ENCODE results near the gene TRIP13. TPM values are rescaled to one million over a fixed set of nuclear protein-coding genes. Genes with fewer than 3 reads are reported as not detected.

TRIP13 gene
- total and polyA plus RNA-seq, 10 of the 15 experiments (the other 5 are each of a cell fraction or from before 2014, with no cell fraction given): 15.1 to 64.9 (median 32.2) TPM

DNA sequence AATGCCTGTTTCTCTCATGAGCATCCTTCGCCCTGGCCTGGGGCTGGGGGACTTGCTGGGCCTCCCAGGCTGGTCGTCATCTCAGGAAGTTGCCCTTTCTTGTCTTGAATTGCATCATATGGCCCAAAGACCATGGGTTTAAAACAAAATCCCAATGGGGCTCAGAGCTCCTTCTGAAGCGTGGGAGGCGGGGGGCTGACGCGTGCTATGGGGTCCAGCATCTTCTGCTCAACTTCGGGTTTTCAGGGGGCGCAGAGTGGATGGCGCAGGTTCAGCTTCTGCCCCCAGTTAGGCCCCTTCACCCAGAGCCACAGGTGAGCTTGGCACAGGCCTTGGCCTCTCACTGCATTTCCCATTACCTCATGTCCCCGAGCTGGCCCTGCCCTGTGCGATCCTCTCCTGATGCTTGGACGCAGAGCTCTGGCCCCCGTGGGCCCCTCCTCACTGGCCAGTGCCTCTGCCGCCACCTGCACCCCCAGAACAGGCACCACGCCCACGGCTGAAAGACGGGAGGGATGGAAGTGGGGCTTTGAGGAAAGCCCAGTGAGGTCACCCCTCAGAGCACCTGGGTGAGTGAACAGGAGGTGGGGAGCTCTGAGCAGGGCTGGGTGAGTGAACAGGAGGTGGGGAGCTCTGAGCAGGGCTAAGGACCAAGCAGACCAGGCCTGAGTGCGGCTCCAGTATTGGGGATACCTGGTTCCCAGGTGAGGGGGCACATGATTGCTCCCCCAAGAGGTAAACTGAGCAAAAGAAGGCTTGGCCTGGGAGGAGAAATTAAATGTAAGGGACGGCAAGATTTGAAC, 56.0 kb downstream of the TRIP13 start (continued):
- TF ChIP-seq SREBF1 (IDR thresholded peaks at IDR 0.05; ENCODE audit: low read length) (no peak), YBX1 (IDR thresholded peaks at IDR 0.05) (no peak), CHD4 (IDR thresholded peaks at IDR 0.05) (no peak)
- TF ChIP-seq, protein P1, sequence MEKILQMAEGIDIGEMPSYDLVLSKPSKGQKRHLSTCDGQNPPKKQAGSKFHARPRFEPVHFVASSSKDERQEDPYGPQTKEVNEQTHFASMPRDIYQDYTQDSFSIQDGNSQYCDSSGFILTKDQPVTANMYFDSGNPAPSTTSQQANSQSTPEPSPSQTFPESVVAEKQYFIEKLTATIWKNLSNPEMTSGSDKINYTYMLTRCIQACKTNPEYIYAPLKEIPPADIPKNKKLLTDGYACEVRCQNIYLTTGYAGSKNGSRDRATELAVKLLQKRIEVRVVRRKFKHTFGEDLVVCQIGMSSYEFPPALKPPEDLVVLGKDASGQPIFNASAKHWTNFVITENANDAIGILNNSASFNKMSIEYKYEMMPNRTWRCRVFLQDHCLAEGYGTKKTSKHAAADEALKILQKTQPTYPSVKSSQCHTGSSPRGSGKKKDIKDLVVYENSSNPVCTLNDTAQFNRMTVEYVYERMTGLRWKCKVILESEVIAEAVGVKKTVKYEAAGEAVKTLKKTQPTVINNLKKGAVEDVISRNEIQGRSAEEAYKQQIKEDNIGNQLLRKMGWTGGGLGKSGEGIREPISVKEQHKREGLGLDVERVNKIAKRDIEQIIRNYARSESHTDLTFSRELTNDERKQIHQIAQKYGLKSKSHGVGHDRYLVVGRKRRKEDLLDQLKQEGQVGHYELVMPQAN (conservative IDR thresholded peaks at IDR 0.05): no peak
- TF ChIP-seq, protein P2, sequence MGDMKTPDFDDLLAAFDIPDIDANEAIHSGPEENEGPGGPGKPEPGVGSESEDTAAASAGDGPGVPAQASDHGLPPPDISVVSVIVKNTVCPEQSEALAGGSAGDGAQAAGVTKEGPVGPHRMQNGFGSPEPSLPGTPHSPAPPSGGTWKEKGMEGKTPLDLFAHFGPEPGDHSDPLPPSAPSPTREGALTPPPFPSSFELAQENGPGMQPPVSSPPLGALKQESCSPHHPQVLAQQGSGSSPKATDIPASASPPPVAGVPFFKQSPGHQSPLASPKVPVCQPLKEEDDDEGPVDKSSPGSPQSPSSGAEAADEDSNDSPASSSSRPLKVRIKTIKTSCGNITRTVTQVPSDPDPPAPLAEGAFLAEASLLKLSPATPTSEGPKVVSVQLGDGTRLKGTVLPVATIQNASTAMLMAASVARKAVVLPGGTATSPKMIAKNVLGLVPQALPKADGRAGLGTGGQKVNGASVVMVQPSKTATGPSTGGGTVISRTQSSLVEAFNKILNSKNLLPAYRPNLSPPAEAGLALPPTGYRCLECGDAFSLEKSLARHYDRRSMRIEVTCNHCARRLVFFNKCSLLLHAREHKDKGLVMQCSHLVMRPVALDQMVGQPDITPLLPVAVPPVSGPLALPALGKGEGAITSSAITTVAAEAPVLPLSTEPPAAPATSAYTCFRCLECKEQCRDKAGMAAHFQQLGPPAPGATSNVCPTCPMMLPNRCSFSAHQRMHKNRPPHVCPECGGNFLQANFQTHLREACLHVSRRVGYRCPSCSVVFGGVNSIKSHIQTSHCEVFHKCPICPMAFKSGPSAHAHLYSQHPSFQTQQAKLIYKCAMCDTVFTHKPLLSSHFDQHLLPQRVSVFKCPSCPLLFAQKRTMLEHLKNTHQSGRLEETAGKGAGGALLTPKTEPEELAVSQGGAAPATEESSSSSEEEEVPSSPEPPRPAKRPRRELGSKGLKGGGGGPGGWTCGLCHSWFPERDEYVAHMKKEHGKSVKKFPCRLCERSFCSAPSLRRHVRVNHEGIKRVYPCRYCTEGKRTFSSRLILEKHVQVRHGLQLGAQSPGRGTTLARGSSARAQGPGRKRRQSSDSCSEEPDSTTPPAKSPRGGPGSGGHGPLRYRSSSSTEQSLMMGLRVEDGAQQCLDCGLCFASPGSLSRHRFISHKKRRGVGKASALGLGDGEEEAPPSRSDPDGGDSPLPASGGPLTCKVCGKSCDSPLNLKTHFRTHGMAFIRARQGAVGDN (IDR thresholded peaks at IDR 0.05): no peak

DNA sequence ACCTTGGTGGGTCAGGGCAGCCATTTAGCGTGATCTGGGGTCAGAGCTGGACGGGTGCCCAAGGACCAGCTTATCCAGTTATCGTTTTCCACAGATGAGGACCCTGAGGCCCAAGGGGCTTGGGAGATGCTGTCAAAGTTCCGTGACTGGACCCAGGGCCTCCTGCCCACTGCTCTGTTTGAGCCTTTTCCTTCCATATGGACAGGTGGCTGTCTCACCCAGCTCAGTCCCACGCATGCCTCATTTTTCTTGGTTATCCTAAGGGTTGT, 56.5 kb downstream of the TRIP13 start:
- intact Hi-C loops (cut with micrococcal nuclease; ENCODE audit: unreplicated experiment): no loop called here
- no peak overlapping the region for H3K4me3 ChIP-seq
- no peak for ATAC-seq
- no peak for DNase-seq (ENCODE audit: low read depth, low spot score)
- no peaks in the 10 kb centered on the region for H3K79me2 ChIP-seq (ENCODE audit: control insufficient read depth, insufficient read depth, low read length)
- peaks cover 3 to 5% of the 10 kb centered on the region in 2 experiments; a peak in 2 of 4 replicates for H3K27me3 ChIP-seq (replicated peaks in 1 of 2; ENCODE audit: control insufficient read depth in 2 of 2, insufficient read depth in 2 of 2, low read length in 1 of 2)
- no peak overlapping the region for H3K4me2 ChIP-seq (ENCODE audit: control insufficient read depth, insufficient read depth)
- no peaks in the 10 kb centered on the region; the same call in 1 of the 2 replicates for H3K4me1 ChIP-seq (ENCODE audit: control insufficient read depth, insufficient read depth, low read length)
- POLR2A ChIA-PET: no interaction called here
- RAD21 ChIA-PET (ENCODE audit: unreplicated experiment): interaction anchor here (1.1 kb wide), 1 partner anchor 26 kb away, joined by 3 read pairs; no protein-coding TSS in a partner anchor
- TF ChIP-seq SMARCA5 (IDR thresholded peaks at IDR 0.05) (no peak), PAX8 (IDR thresholded peaks at IDR 0.05) (no peak), ATF7 (IDR thresholded peaks at IDR 0.05; ENCODE audit: low read depth) (no peak), IKZF2 (IDR thresholded peaks at IDR 0.05) (no peak)
- TF ChIP-seq, protein P3, sequence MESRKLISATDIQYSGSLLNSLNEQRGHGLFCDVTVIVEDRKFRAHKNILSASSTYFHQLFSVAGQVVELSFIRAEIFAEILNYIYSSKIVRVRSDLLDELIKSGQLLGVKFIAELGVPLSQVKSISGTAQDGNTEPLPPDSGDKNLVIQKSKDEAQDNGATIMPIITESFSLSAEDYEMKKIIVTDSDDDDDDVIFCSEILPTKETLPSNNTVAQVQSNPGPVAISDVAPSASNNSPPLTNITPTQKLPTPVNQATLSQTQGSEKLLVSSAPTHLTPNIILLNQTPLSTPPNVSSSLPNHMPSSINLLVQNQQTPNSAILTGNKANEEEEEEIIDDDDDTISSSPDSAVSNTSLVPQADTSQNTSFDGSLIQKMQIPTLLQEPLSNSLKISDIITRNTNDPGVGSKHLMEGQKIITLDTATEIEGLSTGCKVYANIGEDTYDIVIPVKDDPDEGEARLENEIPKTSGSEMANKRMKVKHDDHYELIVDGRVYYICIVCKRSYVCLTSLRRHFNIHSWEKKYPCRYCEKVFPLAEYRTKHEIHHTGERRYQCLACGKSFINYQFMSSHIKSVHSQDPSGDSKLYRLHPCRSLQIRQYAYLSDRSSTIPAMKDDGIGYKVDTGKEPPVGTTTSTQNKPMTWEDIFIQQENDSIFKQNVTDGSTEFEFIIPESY (IDR thresholded peaks at IDR 0.05): no peak
- in situ Hi-C loops (cut with MboI): no loop called here
- 18% methylated on average over 5 of the region's 5 CpGs for WGBS (ENCODE audit: insufficient coverage, insufficient replicate concordance, low lambda C conversion rate, missing lambda C conversion rate)
- CTCF ChIA-PET: interaction anchor here (1.4 to 1.7 kb wide), 3 partner anchors 14 to 25 kb away, joined by 4 read pairs; no protein-coding TSS in a partner anchor
- no peak overlapping the region for H3K27ac ChIP-seq (ENCODE audit: control insufficient read depth, insufficient read depth)
- BruUV-seq (replicated peaks): no TSS peak
- H4K20me1 ChIP-seq (ENCODE audit: control insufficient read depth, insufficient read depth): no peaks in the 10 kb centered on the region
- H3K36me3 ChIP-seq (ENCODE audit: control insufficient read depth in 2 of 2, insufficient read depth in 2 of 2, low read length in 1 of 2): no peaks in the 10 kb centered on the region
- no peak overlapping the region for H3K9ac ChIP-seq (ENCODE audit: control insufficient read depth, insufficient read depth, low read length)
- no peak for FAIRE-seq
- no peaks in the 10 kb centered on the region; the same call in 2 of the 3 replicates for H3K9me3 ChIP-seq (replicated peaks; ENCODE audit: control insufficient read depth, insufficient read depth, low read length)
- SMC1A ChIA-PET (ENCODE audit: uncharacterized antibody, unreplicated experiment): interaction anchor here (1.9 kb wide), 1 partner anchor 25 kb away, joined by 10 read pairs; no protein-coding TSS in a partner anchor
- no peak overlapping the region for H2AFZ ChIP-seq (ENCODE audit: control insufficient read depth, low read depth, low read length)

All from GM12878 (cell line).